ENCODE data around the gene SCYGR7. TPM values are rescaled to one million over a fixed set of nuclear protein-coding genes. Genes with fewer than 3 reads are reported as not detected.

The SCYGR7 gene
- total RNA-seq, 2 experiments from 2014 or later, result not detected

DNA sequence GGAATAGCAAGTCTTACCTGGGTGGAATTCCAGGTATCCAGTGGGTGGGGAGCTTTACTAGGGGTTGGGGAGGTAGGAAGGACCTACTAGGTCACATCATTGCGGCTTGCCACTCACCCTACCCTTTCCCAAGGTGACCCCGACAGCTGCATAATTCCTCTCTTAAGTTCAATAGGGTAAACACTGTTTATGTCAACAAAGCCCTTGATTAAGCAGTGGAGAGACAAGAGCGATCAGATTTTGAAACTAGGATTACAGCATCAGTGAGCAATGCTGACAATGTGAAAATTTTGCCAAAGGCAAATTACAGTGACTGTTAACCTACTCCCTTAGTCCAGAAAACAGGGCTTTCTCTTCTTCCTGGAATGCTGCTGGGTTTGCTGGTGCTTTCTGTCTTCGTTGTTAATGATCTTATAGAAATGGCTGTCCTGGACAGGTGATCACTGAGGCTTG is 24.8 kb upstream of the SCYGR7 start:
- Mint-ChIP-seq H3K4me3 (no peak overlapping the region), H3K4me1 (ENCODE audit: low read depth) (no peaks in the 10 kb centered on the region), H3K27ac (no peak overlapping the region), H3K27me3 (peaks cover 10% of the 10 kb centered on the region), H3K36me3 (ENCODE audit: low read depth) (no peaks in the 10 kb centered on the region), H3K9me3 (no peaks in the 10 kb centered on the region)
- ChIA-PET CTCF (no interaction called here), POLR2A (no interaction called here)
- ATAC-seq (no peak), DNase-seq (no peak)
- no peak for TF ChIP-seq CTCF (IDR thresholded peaks at IDR 0.05)
- intact Hi-C loops (cut with micrococcal nuclease), result no loop called here

- no peak for ATAC-seq
- no peak overlapping the region for H3K27ac Mint-ChIP-seq
- no peaks in the 10 kb centered on the region for H3K4me1 Mint-ChIP-seq (ENCODE audit: low read depth)
- no peaks in the 10 kb centered on the region for H3K9me3 Mint-ChIP-seq
- no peak overlapping the region for H3K4me3 Mint-ChIP-seq
- no peak for DNase-seq
- CTCF ChIA-PET, result no interaction called here
- POLR2A ChIA-PET, result no interaction called here
- intact Hi-C loops (cut with micrococcal nuclease), result no loop called here
- H3K27me3 Mint-ChIP-seq, result peaks cover 10% of the 10 kb centered on the region
- no peak for TF ChIP-seq CTCF (IDR thresholded peaks at IDR 0.05)
- H3K36me3 Mint-ChIP-seq (ENCODE audit: low read depth), result no peaks in the 10 kb centered on the region
Measured at GRCh38 chr2:227703961-227704360, 24.2 kb upstream of the SCYGR7 start.

DNA sequence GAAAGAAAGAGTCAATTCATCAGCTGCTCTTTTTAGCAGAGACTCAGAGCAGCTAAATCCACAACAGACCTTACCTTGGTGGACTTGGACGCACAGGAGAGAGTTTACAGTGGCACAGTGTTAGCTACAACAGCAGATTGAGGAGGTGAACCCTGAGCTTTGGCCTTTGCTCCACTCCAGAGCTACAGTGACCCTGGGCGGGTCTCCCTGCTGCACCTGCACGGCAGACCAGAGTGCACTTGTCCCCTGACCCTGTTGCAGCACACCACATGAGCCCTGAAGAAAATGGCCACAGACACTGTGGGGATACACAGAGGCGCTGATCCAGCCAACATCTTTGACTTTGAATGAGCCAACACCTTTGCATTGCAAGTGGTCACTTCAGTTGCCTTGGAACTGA is 21.3 kb upstream of the SCYGR7 start:
- no peaks in the 10 kb centered on the region for H3K9me3 Mint-ChIP-seq
- ChIA-PET CTCF (no interaction called here), POLR2A (no interaction called here)
- intact Hi-C loops (cut with micrococcal nuclease), result no loop called here
- H3K4me1 Mint-ChIP-seq (ENCODE audit: low read depth), result no peaks in the 10 kb centered on the region
- DNase-seq (no peak), ATAC-seq (no peak)
- H3K4me3 Mint-ChIP-seq, result no peak overlapping the region
- H3K27ac Mint-ChIP-seq, result no peak overlapping the region
- TF ChIP-seq CTCF (IDR thresholded peaks at IDR 0.05), result no peak
- no peaks in the 10 kb centered on the region for H3K36me3 Mint-ChIP-seq (ENCODE audit: low read depth)
- peaks cover 8% of the 10 kb centered on the region for H3K27me3 Mint-ChIP-seq

GRCh38 chr2:227707390-227707789 is 20.7 kb upstream of the SCYGR7 start:
- Mint-ChIP-seq H3K4me3 (no peak overlapping the region), H3K27me3 (peaks cover 8% of the 10 kb centered on the region), H3K36me3 (ENCODE audit: low read depth) (no peaks in the 10 kb centered on the region), H3K27ac (no peak overlapping the region), H3K4me1 (ENCODE audit: low read depth) (no peaks in the 10 kb centered on the region), H3K9me3 (no peaks in the 10 kb centered on the region)
- ChIA-PET CTCF (interaction anchor here (0.6 kb wide), 1 partner anchor 46 kb away, joined by 3 read pairs; no protein-coding TSS in a partner anchor), POLR2A (no interaction called here)
- intact Hi-C loops (cut with micrococcal nuclease), result no loop called here
- ATAC-seq, result no peak
- TF ChIP-seq CTCF (IDR thresholded peaks at IDR 0.05), result no peak
- DNase-seq, result no peak

GRCh38 chr2:227710986-227711385 is 17.1 kb upstream of the SCYGR7 start:
- intact Hi-C loops (cut with micrococcal nuclease), result no loop called here
- Mint-ChIP-seq H3K9me3 (no peaks in the 10 kb centered on the region), H3K36me3 (ENCODE audit: low read depth) (no peaks in the 10 kb centered on the region), H3K4me3 (no peak overlapping the region), H3K27me3 (peaks cover 3% of the 10 kb centered on the region), H3K27ac (no peak overlapping the region), H3K4me1 (ENCODE audit: low read depth) (no peaks in the 10 kb centered on the region)
- POLR2A ChIA-PET, result no interaction called here
- ATAC-seq (no peak), DNase-seq (no peak)
- CTCF ChIA-PET, result no interaction called here
- no peak for TF ChIP-seq CTCF (IDR thresholded peaks at IDR 0.05)
